SK-N-SH treated with all-trans-retinoic acid at 6 μM for 48 hours (cell line): ENCODE results near the gene CINP.

Source experiments
- ATAC-seq: fragments of 200-7000 bp; cut with Tn5 transposase; 3 replicates; pipeline ENCODE4 v1.9.1; 2020; ENCODE audit warnings: mild to moderate bottlenecking, moderate library complexity
- ARNTL ChIP-seq: fragments of 450-650 bp; formaldehyde crosslinking; IDR thresholded peaks from 2 replicates; pipeline ENCODE4 v1.5.0; 2020; ENCODE audit warnings: low read depth, mild to moderate bottlenecking, moderate library complexity, borderline replicate concordance
- BACH2 ChIP-seq: fragments of 250-450 bp; sonication (Bioruptor Pico); IDR thresholded peaks from 2 replicates; pipeline ENCODE4 v1.9.0; 2021; ENCODE audit warnings: mild to moderate bottlenecking, borderline replicate concordance
- CREB5 ChIP-seq: fragments of 250-450 bp; sonication (Bioruptor Pico); IDR thresholded peaks from 2 replicates; pipeline ENCODE4 v1.5.1; 2020; ENCODE audit warnings: low read depth, mild to moderate bottlenecking, moderate library complexity
- CSDC2 ChIP-seq: fragments of 250-450 bp; sonication (Bioruptor Pico); IDR thresholded peaks from 2 replicates; pipeline ENCODE4 v1.5.0; 2020; ENCODE audit warnings: mild to moderate bottlenecking, moderate library complexity
- ESRRG ChIP-seq: fragments of 250-450 bp; sonication (Bioruptor Pico); IDR thresholded peaks from 2 replicates; pipeline ENCODE4 v1.6.1; 2021; ENCODE audit warnings: mild to moderate bottlenecking
- ISL1 ChIP-seq: fragments of 250-450 bp; sonication (Bioruptor Pico); IDR thresholded peaks from 2 replicates; pipeline ENCODE4 v2.1.2; 2022; ENCODE audit warnings: mild to moderate bottlenecking, moderate library complexity
- OSR1 ChIP-seq: fragments of 250-450 bp; sonication (Bioruptor Pico); IDR thresholded peaks from 2 replicates; pipeline ENCODE4 v1.8.0; 2022; ENCODE audit warnings: moderate library complexity, mild to moderate bottlenecking, inconsistent platforms
- PATZ1 ChIP-seq: fragments of 250-450 bp; sonication (Bioruptor Pico); IDR thresholded peaks from 2 replicates; pipeline ENCODE4 v1.8.0; 2020; ENCODE audit warnings: mild to moderate bottlenecking, moderate library complexity, borderline replicate concordance
- POU6F1 ChIP-seq: fragments of 250-450 bp; sonication (Bioruptor Pico); IDR thresholded peaks from 2 replicates; pipeline ENCODE4 v1.8.0; 2021; ENCODE audit warnings: low read depth, mild to moderate bottlenecking, moderate library complexity, borderline replicate concordance
- PPARA ChIP-seq: fragments of 250-450 bp; sonication (Bioruptor Pico); IDR thresholded peaks from 2 replicates; pipeline ENCODE4 v1.5.0; 2020; ENCODE audit warnings: mild to moderate bottlenecking, borderline replicate concordance
- RARB ChIP-seq: fragments of 250-450 bp; sonication (Bioruptor Pico); IDR thresholded peaks from 2 replicates; pipeline ENCODE4 v1.8.0; 2021; ENCODE audit warnings: mild to moderate bottlenecking, moderate library complexity
- TCF4 ChIP-seq: fragments of 250-450 bp; sonication (Bioruptor Pico); IDR thresholded peaks from 2 replicates; pipeline ENCODE4 v1.8.0; 2021; ENCODE audit warnings: mild to moderate bottlenecking, moderate library complexity, borderline replicate concordance
- TSHZ2 ChIP-seq: fragments of 250-450 bp; sonication (Bioruptor Pico); IDR thresholded peaks from 2 replicates; pipeline ENCODE4 v1.5.0; 2020; ENCODE audit warnings: mild to moderate bottlenecking, moderate library complexity
- ZFP3 ChIP-seq: fragments of 250-450 bp; sonication (Bioruptor Pico); IDR thresholded peaks from 2 replicates; pipeline ENCODE4 v1.5.0; 2020; ENCODE audit warnings: mild to moderate bottlenecking, moderate library complexity
- ZNF565 ChIP-seq: fragments of 450-650 bp; formaldehyde crosslinking; conservative IDR thresholded peaks from 2 replicates; pipeline ENCODE4 v1.5.0; 2020; ENCODE audit warnings: low read depth, mild to moderate bottlenecking, moderate library complexity
- ZNF70 ChIP-seq: fragments of 450-650 bp; formaldehyde crosslinking; IDR thresholded peaks from 2 replicates; pipeline ENCODE4 v1.5.0; 2020; ENCODE audit warnings: mild to moderate bottlenecking, moderate library complexity

The CINP gene

GRCh38 chr14:102321456-102322422 is 41.0 kb downstream of the CINP start:
- TF ChIP-seq ARNTL (CRISPR knock-in tag) (no peak), BACH2 (CRISPR knock-in tag) (no peak), ZNF565 (CRISPR knock-in tag) (no peak), TSHZ2 (CRISPR knock-in tag) (no peak), ZNF70 (CRISPR knock-in tag) (no peak), CSDC2 (CRISPR knock-in tag) (no peak), PATZ1 (no peak)
- no peak for ATAC-seq

- no peak for TF ChIP-seq RARB (CRISPR knock-in tag)
- no peak for TF ChIP-seq PPARA (CRISPR knock-in tag)
- TF ChIP-seq ESRRG (CRISPR knock-in tag) = no peak
- no peak for TF ChIP-seq ISL1 (CRISPR knock-in tag)
- no peak for ATAC-seq
Measured at GRCh38 chr14:102320671-102321455, 41.8 kb downstream of the CINP start.

- TF ChIP-seq CREB5 (CRISPR knock-in tag) = no peak
- TF ChIP-seq TCF4 (CRISPR knock-in tag) = no peak
- no peak for TF ChIP-seq CSDC2 (CRISPR knock-in tag)
- TF ChIP-seq RARB (CRISPR knock-in tag) = no peak
- no peak for TF ChIP-seq ARNTL (CRISPR knock-in tag)
- no peak for TF ChIP-seq POU6F1 (CRISPR knock-in tag)
- TF ChIP-seq PPARA (CRISPR knock-in tag) = no peak
- no peak for TF ChIP-seq ZFP3 (CRISPR knock-in tag)
- TF ChIP-seq ESRRG (CRISPR knock-in tag) = no peak
- TF ChIP-seq BACH2 (CRISPR knock-in tag) = no peak
- no peak for TF ChIP-seq OSR1 (CRISPR knock-in tag)
- no peak for TF ChIP-seq ISL1 (CRISPR knock-in tag)
- ATAC-seq = no peak
Measured at GRCh38 chr14:102320033-102320660, 42.5 kb downstream of the CINP start.
